ENCODE measurements around the gene HS3ST5.
"Not testable (repeated sequence)": the region's sequence is repeated elsewhere in the genome, so short reads cannot be mapped to it uniquely, and the experiment has no call there.

HS3ST5 gene

GRCh38 chr6:114272582-114272981 lies 70.2 kb downstream of the HS3ST5 start:
- no peak for DNase-seq

DNA sequence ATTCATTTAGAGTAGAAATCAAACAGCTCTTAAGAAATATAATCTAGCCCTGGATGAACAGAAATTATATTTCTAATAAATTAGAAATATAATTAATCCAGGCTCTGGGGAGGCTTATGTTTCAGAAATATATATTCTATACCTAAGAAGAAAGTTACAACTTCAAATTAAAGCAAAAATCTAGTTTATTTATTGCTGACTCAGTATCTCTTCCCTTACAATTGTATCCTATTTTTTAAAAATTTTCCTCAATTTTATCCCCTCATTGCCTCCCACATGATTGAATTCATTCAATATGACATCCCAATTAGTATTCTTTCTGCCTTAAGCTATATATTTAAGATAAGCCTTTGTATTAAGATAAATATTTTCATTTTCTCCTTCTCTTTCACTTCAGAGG lies 71.4 kb downstream of the HS3ST5 start:
- no peak for DNase-seq

GRCh38 chr6:114267897-114268296 lies 74.9 kb downstream of the HS3ST5 start:
- no peak for DNase-seq

- DNase-seq = no peak
Measured at GRCh38 chr6:114260810-114261209, 82.0 kb downstream of the HS3ST5 start.

DNA sequence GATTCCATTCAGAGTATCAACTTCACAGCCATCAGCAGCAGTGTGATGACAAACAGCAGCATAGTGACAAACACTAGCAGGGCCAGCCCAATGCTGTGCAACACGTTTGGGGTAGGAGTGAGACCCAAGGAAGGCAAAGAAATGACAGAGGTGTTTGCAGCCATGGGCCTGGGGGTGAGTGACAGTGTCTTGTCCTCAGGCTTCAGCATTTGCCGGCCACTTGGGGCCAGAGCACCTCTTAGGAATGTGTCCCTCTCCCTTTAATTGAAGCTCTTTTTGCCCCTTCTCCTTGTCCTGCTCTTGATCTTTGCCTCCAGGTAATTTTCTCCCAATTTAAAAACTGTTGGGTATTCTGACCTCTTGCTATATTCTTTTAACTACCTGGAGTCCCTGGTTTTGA lies 84.4 kb downstream of the HS3ST5 start:
- no peak for DNase-seq

- DNase-seq = no peak
Measured at GRCh38 chr6:114253431-114253830, 89.4 kb downstream of the HS3ST5 start.

GRCh38 chr6:114249522-114249921 lies 93.3 kb downstream of the HS3ST5 start:
- DNase-seq = no peak

- DNase-seq = no peak
Measured at GRCh38 chr6:114247101-114247500, 95.7 kb downstream of the HS3ST5 start.

- DNase-seq = no peak
Measured at GRCh38 chr6:114240796-114241195, 102.0 kb downstream of the HS3ST5 start.

GRCh38 chr6:114228675-114229074 lies 114.1 kb downstream of the HS3ST5 start:
- DNase-seq = no peak

DNA sequence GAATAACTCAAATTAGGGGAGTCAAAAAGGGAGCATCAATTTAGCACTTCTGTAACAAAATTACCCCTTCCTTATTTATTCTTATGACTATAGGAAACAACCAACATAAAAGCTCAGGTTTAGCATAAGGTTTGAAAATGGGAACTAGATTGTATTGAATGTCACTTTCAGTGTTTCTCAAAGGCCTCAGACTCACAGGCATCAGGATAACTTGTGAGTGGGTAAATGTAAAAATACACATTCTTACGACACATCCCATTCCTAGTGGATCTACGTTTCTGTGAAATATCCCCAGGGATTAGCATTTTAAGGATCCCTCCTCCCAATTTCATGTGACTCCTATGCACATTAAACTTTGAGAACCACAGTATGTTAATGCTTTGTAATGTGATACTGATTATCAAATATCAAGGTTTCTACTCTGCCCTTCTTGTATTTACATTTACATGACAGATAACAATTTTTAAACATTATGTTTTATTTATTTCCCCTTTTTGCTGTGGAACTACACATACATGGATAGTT lies 114.8 kb downstream of the HS3ST5 start:
- no peak for DNase-seq

GRCh38 chr6:114220241-114220640 lies 122.6 kb downstream of the HS3ST5 start:
- no peak for DNase-seq

DNA sequence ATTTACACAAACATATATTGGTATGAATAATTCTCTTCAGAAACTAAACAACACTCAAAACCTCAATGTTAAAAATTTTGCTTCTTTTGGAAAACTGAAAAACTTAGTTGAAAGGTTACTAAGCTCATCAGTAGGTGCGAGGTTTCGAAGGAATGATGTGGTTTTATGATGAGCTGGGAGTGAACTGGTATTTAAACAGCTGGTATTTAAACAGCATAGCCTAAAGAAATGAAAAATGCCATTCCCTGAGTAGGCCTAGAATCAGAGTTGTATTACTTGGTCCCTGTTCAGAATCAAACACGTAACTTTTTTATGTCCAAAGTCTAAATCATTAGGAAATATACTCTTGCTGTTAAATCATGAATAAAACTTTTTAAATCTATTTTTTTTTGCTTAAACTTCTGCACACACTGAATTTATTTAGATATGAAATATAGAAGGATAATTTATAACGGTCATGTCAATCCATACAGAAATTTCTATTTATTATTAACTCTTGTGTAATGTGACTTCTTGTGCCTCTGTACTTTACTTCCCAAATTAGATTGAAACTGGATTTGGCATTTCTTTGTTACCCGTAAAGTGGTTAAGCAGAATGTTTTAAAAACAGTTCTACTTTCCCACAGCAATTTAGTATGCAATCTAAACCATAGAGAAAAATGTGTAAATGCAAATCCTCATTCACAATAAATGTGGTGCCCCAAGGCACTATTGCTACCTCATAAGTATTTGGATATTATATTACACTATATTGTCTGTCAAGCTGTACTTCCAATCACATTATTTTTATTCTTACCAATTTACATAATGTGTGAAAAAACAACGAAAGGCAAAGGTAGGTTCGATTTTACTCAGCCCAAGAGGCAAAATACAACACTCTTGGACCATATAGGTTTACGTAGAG lies 124.1 kb downstream of the HS3ST5 start:
- DNase-seq = no peak

DNA sequence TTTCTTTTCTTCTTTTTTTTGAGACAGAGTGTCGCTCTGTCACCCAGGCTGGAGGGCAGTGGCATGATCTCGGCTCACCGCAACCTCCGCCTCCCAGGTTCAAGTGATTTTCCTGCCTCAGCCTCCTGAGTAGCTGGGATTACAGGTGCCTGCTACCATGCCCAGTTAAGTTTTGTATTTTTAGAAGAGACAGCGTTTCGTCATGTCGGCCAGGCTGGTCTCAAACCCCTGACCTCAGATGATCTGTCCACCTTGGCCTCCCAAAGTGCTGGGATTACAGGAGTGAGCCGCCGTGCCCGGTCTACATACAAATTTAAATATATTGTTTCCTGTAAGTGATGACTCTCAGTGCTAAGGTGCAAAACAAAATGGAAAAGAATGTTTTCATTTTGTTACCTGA lies 124.8 kb downstream of the HS3ST5 start:
- not testable (repeated sequence) for DNase-seq

DNA sequence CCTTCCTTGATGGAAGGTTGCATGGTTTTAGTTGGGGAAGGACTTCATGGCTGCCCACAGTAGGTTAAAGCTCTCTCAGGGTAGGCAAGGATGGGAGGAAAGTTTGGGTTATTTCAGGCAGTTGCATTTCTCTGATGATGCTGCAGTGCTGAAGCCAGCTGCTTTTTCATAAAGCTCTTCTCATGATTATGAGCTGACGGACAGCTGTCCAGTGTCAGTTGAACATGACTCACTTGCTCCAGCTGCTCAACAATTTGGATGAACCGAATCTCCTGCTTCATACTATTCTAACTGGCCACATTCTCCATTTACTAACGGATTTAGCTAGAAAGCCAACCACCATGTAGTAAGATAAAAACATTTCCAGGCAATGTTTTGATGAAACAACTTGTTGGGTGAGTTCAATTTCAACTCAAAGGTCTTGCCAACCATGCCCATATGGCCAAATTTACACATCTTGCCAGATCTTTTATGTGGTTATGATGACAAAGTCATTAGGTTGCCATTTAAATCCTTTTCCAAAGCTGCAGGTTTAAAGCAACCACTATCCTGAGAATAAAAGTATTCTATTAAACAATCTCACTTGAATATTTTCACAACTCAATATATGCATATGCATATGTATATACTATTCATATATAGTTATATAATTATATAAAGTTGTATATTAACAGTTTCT lies 125.9 kb downstream of the HS3ST5 start:
- DNase-seq = no peak

- no peak for DNase-seq
Measured at GRCh38 chr6:114210467-114210866, 132.4 kb downstream of the HS3ST5 start.

DNA sequence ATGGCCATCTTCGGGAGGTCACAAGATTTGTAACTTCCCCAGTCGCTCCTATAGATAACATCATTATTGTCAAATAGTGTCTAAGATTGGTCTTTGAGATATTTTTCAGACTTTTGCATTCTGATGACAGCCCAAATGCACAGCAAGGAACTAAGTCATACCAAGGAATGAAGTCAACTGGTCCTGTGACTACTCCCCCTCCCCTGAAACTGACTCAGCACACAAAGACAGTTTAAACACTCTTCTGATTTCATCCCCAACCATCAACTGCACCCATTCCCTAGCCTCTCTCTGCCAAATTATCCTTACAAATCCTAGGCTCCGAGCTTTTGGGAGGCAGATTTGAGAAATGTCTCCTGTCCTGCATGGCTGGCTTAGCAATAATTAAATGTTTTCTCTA lies 139.4 kb downstream of the HS3ST5 start:
- DNase-seq = no peak

DNA sequence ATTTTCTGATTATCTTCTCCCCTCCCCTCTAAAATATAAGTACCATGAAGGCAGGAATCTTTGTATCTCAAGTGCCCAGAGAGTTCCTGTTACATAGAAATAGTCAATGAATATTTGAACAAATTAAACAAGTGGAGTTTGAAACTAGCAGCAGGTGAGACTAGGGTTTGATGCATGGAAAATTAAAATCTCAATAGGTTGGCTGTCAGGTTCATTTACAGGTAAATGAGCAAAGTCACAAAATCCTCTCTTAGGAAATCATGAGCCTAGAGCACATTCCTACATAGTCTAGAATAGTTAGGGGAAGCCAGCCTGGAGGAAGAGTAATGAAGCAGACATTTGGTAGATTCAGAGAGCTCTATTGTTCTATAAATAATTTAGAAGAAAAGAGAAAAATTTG lies 140.4 kb downstream of the HS3ST5 start:
- DNase-seq = no peak

GRCh38 chr6:114200891-114201290 lies 141.9 kb downstream of the HS3ST5 start:
- DNase-seq = no peak

DNA sequence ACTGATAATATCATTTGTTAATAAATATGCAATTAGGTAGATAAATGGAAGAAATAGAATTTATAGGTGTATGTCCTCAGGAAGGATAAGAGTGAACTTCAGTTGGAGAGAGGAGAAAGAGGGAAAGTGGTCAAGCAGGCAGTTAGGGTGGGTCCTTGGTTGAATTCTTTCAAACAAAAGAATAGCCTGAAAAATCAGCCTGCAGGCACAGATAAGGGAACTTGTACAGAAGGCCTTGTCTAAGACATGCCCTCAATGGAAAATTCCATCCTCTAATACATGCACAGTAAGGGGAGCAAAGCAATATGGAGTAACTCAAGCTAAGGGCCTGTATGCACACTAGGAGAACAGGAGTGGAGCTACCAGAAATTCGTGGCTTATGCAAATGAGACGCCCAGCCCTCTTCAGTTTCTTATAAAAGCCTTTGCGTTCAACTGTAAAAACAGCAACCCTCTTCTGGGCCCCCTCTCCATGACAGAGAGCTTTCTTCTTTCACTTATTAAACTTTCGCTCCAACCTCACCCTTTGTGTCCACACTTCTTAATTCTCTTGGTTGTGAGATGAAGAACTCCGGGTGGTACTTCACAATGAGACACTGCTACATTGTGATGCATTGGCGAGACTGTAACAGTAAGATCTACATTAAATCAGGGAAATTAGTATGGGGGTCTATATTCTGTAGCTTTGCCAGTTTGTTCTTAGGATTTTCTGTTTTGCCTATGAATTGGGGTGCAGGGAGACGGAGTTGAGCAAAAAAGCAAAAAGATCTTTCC lies 147.0 kb downstream of the HS3ST5 start:
- no peak for DNase-seq

DNA sequence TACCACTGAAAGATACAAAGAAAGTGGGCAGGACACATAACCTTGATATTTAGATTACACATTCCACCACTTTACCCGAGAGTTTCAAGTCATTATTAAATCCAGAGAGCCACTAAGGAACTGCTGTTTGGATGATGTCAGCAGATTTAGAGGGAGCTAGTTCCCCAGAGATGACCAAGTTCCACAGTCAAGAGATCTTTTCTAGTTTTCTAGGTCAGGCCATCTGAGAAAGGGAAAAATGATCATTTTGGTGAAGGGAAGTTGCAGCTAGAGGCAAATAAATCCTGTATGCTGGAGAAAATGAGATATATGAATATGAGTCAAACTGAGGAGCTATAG lies 147.8 kb downstream of the HS3ST5 start:
- DNase-seq = no peak

DNA sequence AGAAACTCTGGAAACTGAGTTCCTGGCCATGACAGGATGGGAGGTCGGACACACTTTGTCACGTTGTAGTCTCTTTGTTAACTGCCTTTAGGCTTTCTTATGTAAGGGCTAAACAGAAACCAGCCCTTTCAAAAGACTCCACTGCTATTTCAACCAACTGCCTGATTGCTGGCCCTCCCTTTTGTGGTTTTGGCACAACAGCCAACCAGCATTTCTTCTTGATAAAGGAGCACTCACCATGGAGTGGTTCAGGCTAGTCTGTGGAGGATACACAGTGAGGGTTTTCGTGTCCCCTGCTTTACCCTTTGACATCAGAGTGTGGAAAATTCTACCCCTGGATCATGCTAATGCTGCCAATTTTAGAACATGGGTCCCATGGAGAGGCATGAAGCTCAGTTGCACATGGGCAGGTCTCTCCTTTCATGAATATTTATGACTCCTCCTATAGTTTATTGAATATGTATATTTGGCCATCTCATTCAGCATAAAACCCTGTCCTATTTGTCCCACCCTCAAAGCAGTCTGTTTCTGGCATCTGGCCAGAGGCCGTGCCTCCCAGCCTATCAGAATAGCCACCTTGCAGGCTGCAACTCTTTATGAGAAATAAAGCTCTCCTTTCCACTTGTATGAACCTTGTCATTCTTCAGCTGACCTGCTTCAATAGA lies 148.3 kb downstream of the HS3ST5 start:
- no peak for DNase-seq

GRCh38 chr6:114187563-114187962 lies 155.3 kb downstream of the HS3ST5 start:
- no peak for DNase-seq
